GM23338 (cell line): ENCODE data around the gene CBLC. TPM values are rescaled to one million over a fixed set of nuclear protein-coding genes. Genes with fewer than 3 reads are reported as not detected.

Source experiments
- ATAC-seq: fragments of 200-7000 bp; cut with Tn5 transposase; 3 replicates; pipeline ENCODE4 v1.9.1; 2020
- DNase-seq: peaks from one replicate; pipeline ENCODE4 v3.0.0-alpha.2; 2015; ENCODE audit warnings: low spot score
- H2AFZ ChIP-seq: fragments of 200-600 bp; sonication (generic); 2 replicates; pipeline ENCODE4 v1.8.0; 2016; ENCODE audit warnings: antibody characterized with exemption, mild to moderate bottlenecking, moderate library complexity
- H3F3A ChIP-seq: fragments of 200-600 bp; sonication (generic); replicated peaks from 2 replicates; pipeline ENCODE4 v1.8.0; 2017; ENCODE audit warnings: antibody characterized with exemption, mixed run types, low read depth
- H3K27ac ChIP-seq: fragments of 200-600 bp; sonication (generic); 2 replicates; pipeline ENCODE4 v1.6.1; 2016; ENCODE audit warnings: low read depth
- H3K27me3 ChIP-seq: fragments of 200-600 bp; sonication (generic); 2 replicates; pipeline ENCODE4 v1.8.0; 2016; ENCODE audit warnings: mild to moderate bottlenecking, mixed run types, moderate library complexity; ENCODE audit not compliant: insufficient read depth
- H3K36me3 ChIP-seq: fragments of 200-600 bp; sonication (generic); 2 replicates; pipeline ENCODE4 v1.8.0; 2016; ENCODE audit warnings: mild to moderate bottlenecking; ENCODE audit not compliant: insufficient read depth
- H3K4me1 ChIP-seq: fragments of 200-600 bp; sonication (generic); 2 replicates; pipeline ENCODE4 v1.8.0; 2016; ENCODE audit warnings: mild to moderate bottlenecking, moderate library complexity; ENCODE audit not compliant: insufficient read depth
- H3K4me2 ChIP-seq: fragments of 200-600 bp; sonication (generic); 2 replicates; pipeline ENCODE4 v1.7.1; 2017; ENCODE audit warnings: mixed run types
- H3K4me3 ChIP-seq: fragments of 200-600 bp; sonication (generic); 2 replicates; pipeline ENCODE4 v1.6.1; 2016; ENCODE audit warnings: mixed run types
- H3K79me2 ChIP-seq: fragments of 200-600 bp; sonication (generic); replicated peaks from 2 replicates; pipeline ENCODE4 v1.8.0; 2017; ENCODE audit warnings: mild to moderate bottlenecking; ENCODE audit not compliant: insufficient read depth
- H3K9me2 ChIP-seq: fragments of 200-600 bp; sonication (generic); 2 replicates; pipeline ENCODE4 v1.8.0; 2017; ENCODE audit not compliant: insufficient read depth
- H4K20me1 ChIP-seq: fragments of 200-600 bp; sonication (generic); replicated peaks from 2 replicates; pipeline ENCODE4 v1.8.0; 2017; ENCODE audit warnings: mild to moderate bottlenecking; ENCODE audit not compliant: insufficient read depth
- H3K27ac Mint-ChIP-seq: 2 replicates; pipeline ENCODE4 v1.8.0; 2020; ENCODE audit warnings: inconsistent platforms, mild to moderate bottlenecking, moderate library complexity, mixed read lengths
- H3K27me3 Mint-ChIP-seq: 3 replicates; pipeline ENCODE4 v1.8.0; 2022; ENCODE audit warnings: low read depth, mild to moderate bottlenecking, moderate library complexity, mixed read lengths, inconsistent platforms; ENCODE audit not compliant: insufficient read depth, poor library complexity
- H3K36me3 Mint-ChIP-seq: 3 replicates; pipeline ENCODE4 v1.8.0; 2021; ENCODE audit warnings: low read depth, mild to moderate bottlenecking, inconsistent platforms, moderate library complexity, mixed read lengths
- H3K4me1 Mint-ChIP-seq: 3 replicates; pipeline ENCODE4 v1.8.0; 2020; ENCODE audit warnings: mild to moderate bottlenecking, inconsistent platforms, mixed read lengths
- H3K4me3 Mint-ChIP-seq: 3 replicates; pipeline ENCODE4 v1.8.0; 2021; ENCODE audit warnings: moderate library complexity, mild to moderate bottlenecking, inconsistent platforms, mixed read lengths
- H3K9me3 Mint-ChIP-seq: 3 replicates; pipeline ENCODE4 v1.8.0; 2020; ENCODE audit warnings: moderate library complexity, mild to moderate bottlenecking, inconsistent platforms, mixed read lengths
- CREB1 ChIP-seq: fragments of 250-450 bp; sonication (Bioruptor Pico); IDR thresholded peaks from 2 replicates; pipeline ENCODE4 v1.5.0; 2020; ENCODE audit warnings: low read depth, mild to moderate bottlenecking, moderate library complexity
- CTCF ChIP-seq, 2 experiments: fragments of 200-600 bp in 1 of 2; sonication (generic) in 1 of 2; conservative IDR thresholded peaks; 2 replicates each; pipeline versions ENCODE4 v1.5.1 to v1.6.1; 2016 to 2017; ENCODE audit warnings: antibody characterized with exemption in 2 of 2, low read depth in 2 of 2, mild to moderate bottlenecking in 2 of 2, moderate library complexity in 1 of 2
- ETS1 ChIP-seq: IDR thresholded peaks from 2 replicates; pipeline ENCODE4 v1.6.1; 2016; ENCODE audit warnings: antibody characterized with exemption
- EZH2 ChIP-seq: fragments of 200-600 bp; sonication (generic); IDR thresholded peaks from one replicate; pipeline ENCODE4 v1.8.0; 2017; ENCODE audit warnings: antibody characterized with exemption, mild to moderate bottlenecking, low read depth; ENCODE audit not compliant: unreplicated experiment
- EZH2phosphoT487 ChIP-seq: fragments of 200-600 bp; sonication (generic); IDR thresholded peaks from one replicate; pipeline ENCODE4 v1.8.1; 2018; ENCODE audit warnings: antibody characterized with exemption; ENCODE audit not compliant: unreplicated experiment
- JUNB ChIP-seq: IDR thresholded peaks from one replicate; pipeline ENCODE4 v1.6.1; 2016; ENCODE audit warnings: antibody characterized with exemption; ENCODE audit not compliant: unreplicated experiment
- NANOG ChIP-seq: IDR thresholded peaks from 2 replicates; pipeline ENCODE4 v1.6.1; 2016; ENCODE audit warnings: antibody characterized with exemption, borderline replicate concordance
- POLR2AphosphoS5 ChIP-seq: IDR thresholded peaks from 2 replicates; pipeline ENCODE4 v1.6.1; 2016; ENCODE audit warnings: antibody characterized with exemption, low read depth
- REST ChIP-seq: IDR thresholded peaks from one replicate; pipeline ENCODE4 v1.6.1; 2018; ENCODE audit warnings: antibody characterized with exemption; ENCODE audit not compliant: unreplicated experiment
- STAT1 ChIP-seq: IDR thresholded peaks from one replicate; pipeline ENCODE4 v1.6.1; 2016; ENCODE audit warnings: antibody characterized with exemption; ENCODE audit not compliant: unreplicated experiment
- ZNF114 ChIP-seq: fragments of 250-450 bp; sonication (Bioruptor Pico); IDR thresholded peaks from 2 replicates; pipeline ENCODE4 v1.5.0; 2020; ENCODE audit warnings: mild to moderate bottlenecking, moderate library complexity
- ZNF331 ChIP-seq: fragments of 250-450 bp; sonication (Bioruptor Pico); IDR thresholded peaks from 2 replicates; pipeline ENCODE4 v1.5.0; 2020; ENCODE audit warnings: low read depth, mild to moderate bottlenecking, moderate library complexity
- polyA plus RNA-seq: library from polyadenylated mRNA; unstranded; fragments of >200 nt; fragmentation: Nextera tagmentation; extraction: Ambion mirVana; gene quantifications from 2 replicates; pipeline ENCODE4 v1.2.1, GENCODE V29; 2016
- total RNA-seq: library from RNA; depleted of rRNA; stranded (reverse); fragments of >200 nt; shearing (Covaris generic); gene quantifications from 2 replicates; pipeline ENCODE4 v1.2.3, GENCODE V29; 2014

Gene CBLC
- total and polyA plus RNA-seq, 2 experiments from 2014 or later = 14.5 to 29.3 TPM

GRCh38 chr19:44735011-44735410, 42.7 kb upstream of the CBLC start (continued):
- TF ChIP-seq CREB1 (CRISPR knock-in tag) (no peak), EZH2phosphoT487 (no peak), EZH2 (no peak), ZNF114 (CRISPR knock-in tag) (no peak), REST (no peak), STAT1 (no peak), ZNF331 (CRISPR knock-in tag) (no peak), CTCF (conservative IDR thresholded peaks at IDR 0.05; ENCODE audit: low read depth in 2 of 2) (no peak), ETS1 (no peak)

GRCh38 chr19:44737238-44738071, 40.2 kb upstream of the CBLC start:
- Histone ChIP-seq H3K79me2 (no peaks in the 10 kb centered on the region), H3K27me3 (no peaks in the 10 kb centered on the region), H3F3A (no peaks in the 10 kb centered on the region), H4K20me1 (no peaks in the 10 kb centered on the region), H3K4me3 (no peak overlapping the region), H3K36me3 (no peaks in the 10 kb centered on the region), H3K27ac (no peak overlapping the region), H3K4me1 (no peaks in the 10 kb centered on the region), H2AFZ (no peak overlapping the region), H3K4me2 (no peak overlapping the region), H3K9me2 (no peaks in the 10 kb centered on the region)
- Mint-ChIP-seq H3K9me3 (no peaks in the 10 kb centered on the region), H3K27me3 (peaks cover 8% of the 10 kb centered on the region), H3K4me3 (no peak overlapping the region), H3K36me3 (no peaks in the 10 kb centered on the region), H3K27ac (no peak overlapping the region), H3K4me1 (peaks cover 12% of the 10 kb centered on the region)
- DNase-seq (no peak), ATAC-seq (peak; percentile 44)
- TF ChIP-seq EZH2phosphoT487 (no peak), ETS1 (no peak), NANOG (no peak), CTCF (conservative IDR thresholded peaks at IDR 0.05; ENCODE audit: low read depth in 2 of 2) (no peak), POLR2AphosphoS5 (no peak), JUNB (no peak), ZNF331 (CRISPR knock-in tag) (no peak), CREB1 (CRISPR knock-in tag) (no peak)
